A549 (cell line): Measurements from ENCODE around the gene PRKG1. TPM values are rescaled to one million over a fixed set of nuclear protein-coding genes. Genes with fewer than 3 reads are reported as not detected.

Experiments
- ATAC-seq, 2 experiments: fragments of 200-7000 bp in 1 of 2; fragments of >200 bp in 1 of 2; cut with Nextera tagmentation in 1 of 2; cut with Tn5 transposase in 1 of 2; 3 replicates each; pipeline versions ENCODE4 v1.8.0 to v1.9.1; 2018 to 2020; ENCODE audit warnings: mild to moderate bottlenecking in 1 of 2, moderate library complexity in 1 of 2
- CTCF ChIA-PET: fragments of 300-600 bp; sonication (Branson Sonifier 250); formaldehyde crosslinking; extraction: SDS; loops from one replicate; lab custom pipeline; 2021; ENCODE audit warnings: antibody characterized with exemption, inconsistent platforms; lab: Yijun Ruan, JAX
- POLR2A ChIA-PET: fragments of 350-600 bp; formaldehyde crosslinking; extraction: SDS; loops from one replicate; lab custom pipeline; 2021; ENCODE audit warnings: antibody characterized with exemption, inconsistent platforms; lab: Yijun Ruan, JAX
- DNase-seq, 2 experiments: peaks; one replicate each; pipeline versions ENCODE4 v3.0.0 to v3.0.0-alpha.2; 2011 to 2016; ENCODE audit warnings: low read depth in 1 of 2, low spot score in 1 of 2
- FAIRE-seq: peaks from 2 replicates; lab custom pipeline; 2011; peaks lifted over from hg19 to GRCh38; lab: Jason Lieb, UNC
- H3K27ac ChIP-seq, 2 experiments: fragments of >200 bp; sonication (Bioruptor Twin); formaldehyde crosslinking; 3 replicates each; pipeline ENCODE4 v1.5.1; 2016 to 2017
- H3K4me1 ChIP-seq: fragments of >200 bp; sonication (Bioruptor Twin); formaldehyde crosslinking; 3 replicates; pipeline ENCODE4 v1.6.1; 2016
- H3K4me2 ChIP-seq: fragments of >200 bp; sonication (Bioruptor Twin); formaldehyde crosslinking; 3 replicates; pipeline ENCODE4 v1.6.1; 2016
- H3K4me3 ChIP-seq: fragments of >200 bp; sonication (Bioruptor Twin); formaldehyde crosslinking; 3 replicates; pipeline ENCODE4 v1.5.1; 2016
- H3K9me3 ChIP-seq: fragments of >200 bp; sonication (Bioruptor Twin); formaldehyde crosslinking; 3 replicates; pipeline ENCODE4 v1.6.1; 2016
- BHLHE40 ChIP-seq: IDR thresholded peaks from 2 replicates; pipeline ENCODE4 v1.6.1; 2012; ENCODE audit warnings: low read depth, low read length, inconsistent platforms
- CHD4 ChIP-seq: fragments of 200-600 bp; sonication (generic); IDR thresholded peaks from 2 replicates; pipeline ENCODE4 v1.6.1; 2016; ENCODE audit warnings: antibody characterized with exemption, mild to moderate bottlenecking, borderline replicate concordance
- E2F6 ChIP-seq: IDR thresholded peaks from 2 replicates; pipeline ENCODE4 v1.6.1; 2012; ENCODE audit warnings: low read depth, borderline replicate concordance
- ELK1 ChIP-seq: fragments of 150-350 bp; IDR thresholded peaks from 2 replicates; pipeline ENCODE4 v1.6.1; 2014; ENCODE audit warnings: low read depth, mild to moderate bottlenecking, low read length
- ESRRA ChIP-seq: fragments of 150-350 bp; IDR thresholded peaks from 2 replicates; pipeline ENCODE4 v1.6.1; 2014; ENCODE audit warnings: mild to moderate bottlenecking, low read length, borderline replicate concordance
- FOSL2 ChIP-seq, 2 experiments: fragments of 450-650 bp in 1 of 2; fragments of >200 bp in 1 of 2; sonication (Bioruptor Twin) in 1 of 2; formaldehyde crosslinking; IDR thresholded peaks; 2 replicates each; pipeline versions ENCODE4 v1.5.0 to v1.6.1; 2016 to 2020; ENCODE audit warnings: mild to moderate bottlenecking in 1 of 2, moderate library complexity in 1 of 2
- FOXS1 ChIP-seq: fragments of 250-450 bp; sonication (Bioruptor Pico); IDR thresholded peaks from 2 replicates; pipeline ENCODE4 v1.5.0; 2020; ENCODE audit warnings: mild to moderate bottlenecking, moderate library complexity
- GATA3 ChIP-seq: IDR thresholded peaks from 2 replicates; pipeline ENCODE4 v1.6.1; 2012; ENCODE audit warnings: borderline replicate concordance
- HDAC2 ChIP-seq: fragments of 200-600 bp; sonication (generic); IDR thresholded peaks from 2 replicates; pipeline ENCODE4 v1.6.1; 2016
- HES2 ChIP-seq: fragments of >200 bp; sonication (Bioruptor Twin); formaldehyde crosslinking; IDR thresholded peaks from 2 replicates; pipeline ENCODE4 v1.6.1; 2016
- HOXA7 ChIP-seq: fragments of 250-450 bp; sonication (Bioruptor Pico); IDR thresholded peaks from 2 replicates; pipeline ENCODE4 v1.5.0; 2020; ENCODE audit warnings: mild to moderate bottlenecking, moderate library complexity
- HOXB13 ChIP-seq: fragments of 250-450 bp; sonication (Bioruptor Pico); IDR thresholded peaks from 2 replicates; pipeline ENCODE4 v1.5.0; 2020; ENCODE audit warnings: low read depth, mild to moderate bottlenecking, moderate library complexity
- JUNB ChIP-seq: fragments of >200 bp; sonication (Bioruptor Twin); formaldehyde crosslinking; IDR thresholded peaks from 2 replicates; pipeline ENCODE4 v1.6.1; 2016
- MAFK ChIP-seq: fragments of 450-650 bp; IDR thresholded peaks from 2 replicates; pipeline ENCODE4 v1.6.1; 2014; ENCODE audit not compliant: partially characterized antibody
- NPAS2 ChIP-seq: fragments of 250-450 bp; sonication (Bioruptor Pico); IDR thresholded peaks from 2 replicates; pipeline ENCODE4 v1.8.0; 2022; ENCODE audit warnings: mild to moderate bottlenecking, moderate library complexity, borderline replicate concordance
- POLR2A ChIP-seq: IDR thresholded peaks from 2 replicates; pipeline ENCODE4 v1.6.1; 2012; ENCODE audit warnings: mild to moderate bottlenecking, low read length
- RCOR1 ChIP-seq: fragments of 150-350 bp; IDR thresholded peaks from 2 replicates; pipeline ENCODE4 v1.6.1; 2014; ENCODE audit warnings: antibody characterized with exemption, low read length, low read depth
- RFX5 ChIP-seq: fragments of 450-650 bp; IDR thresholded peaks from 2 replicates; pipeline ENCODE4 v1.7.1; 2014; ENCODE audit warnings: antibody characterized with exemption, mild to moderate bottlenecking, moderate library complexity
- RNF2 ChIP-seq: fragments of 200-600 bp; sonication (generic); IDR thresholded peaks from 2 replicates; pipeline ENCODE4 v1.6.1; 2016; ENCODE audit warnings: low read depth, mild to moderate bottlenecking, antibody characterized with exemption, moderate library complexity, borderline replicate concordance
- ZFP36 ChIP-seq: fragments of 450-650 bp; IDR thresholded peaks from 2 replicates; pipeline ENCODE4 v1.6.1; 2014; ENCODE audit warnings: borderline replicate concordance; ENCODE audit not compliant: partially characterized antibody
- ZNF302 ChIP-seq: fragments of 250-450 bp; sonication (Bioruptor Pico); IDR thresholded peaks from 2 replicates; pipeline ENCODE4 v1.9.0; 2021; ENCODE audit warnings: inconsistent platforms, mild to moderate bottlenecking, moderate library complexity
- ZSCAN20 ChIP-seq: fragments of 250-450 bp; sonication (Bioruptor Pico); IDR thresholded peaks from 2 replicates; pipeline ENCODE4 v1.8.0; 2022; ENCODE audit warnings: mild to moderate bottlenecking, moderate library complexity
- WGBS: methylation state at CpG from one replicate; pipeline ENCODE4 v1.1.6; 2017; ENCODE audit errors: missing lambda C conversion rate; 5-methylcytosine and 5-hydroxymethylcytosine counted together
- polyA plus RNA-seq, 4 experiments: library from polyadenylated mRNA; depleted of rRNA in 3 of 4; stranded (reverse); fragments of >200 nt; fragmentation: RNase III in 1 of 4; extraction: RNeasy Plus Mini Kit Qiagen cat#74134 plus additional on column Dnase treatment in 1 of 4; gene quantifications; 2 replicates in 3 of 4; 3 replicates in 1 of 4; pipeline ENCODE4 v1.2.3, GENCODE V29; 2011 to 2017

The PRKG1 gene
- polyA plus RNA-seq, 2 of the 4 experiments (the other 2 are of a cell fraction), result not detected

- H3K4me2 ChIP-seq, result no peak overlapping the region
- DNase-seq (no peak), FAIRE-seq (no peak), ATAC-seq (no peak)
- H3K27ac ChIP-seq, result no peak overlapping the region
- POLR2A ChIA-PET, result no interaction called here
- CTCF ChIA-PET, result interaction anchor here (1.2 kb wide), 1 partner anchor 35 kb away, joined by 3 read pairs; no protein-coding TSS in a partner anchor
- H3K9me3 ChIP-seq, result no peaks in the 10 kb centered on the region
- no peak for TF ChIP-seq NPAS2 (CRISPR knock-in tag)
- TF ChIP-seq ZSCAN20 (CRISPR knock-in tag), result no peak
- TF ChIP-seq POLR2A, result no peak
- TF ChIP-seq JUNB, result no peak
- TF ChIP-seq FOSL2 (IDR thresholded peaks at IDR 0.05), result no peak
- no peak for TF ChIP-seq FOSL2 (CRISPR knock-in tag; IDR thresholded peaks at IDR 0.05)
- no peak for TF ChIP-seq E2F6
- no peak for TF ChIP-seq ESRRA
- H3K4me3 ChIP-seq, result no peak overlapping the region
- 0% methylated on average over 1 of the region's 1 CpG for WGBS
- no peaks in the 10 kb centered on the region for H3K4me1 ChIP-seq
These were observed 427.1 kb downstream of the PRKG1 start for GRCh38 chr10:51501396-51501795.

GRCh38 chr10:51502124-51502523 is 427.8 kb downstream of the PRKG1 start:
- H3K9me3 ChIP-seq, result no peaks in the 10 kb centered on the region
- H3K4me2 ChIP-seq, result no peak overlapping the region
- no peak for DNase-seq
- TF ChIP-seq CHD4 (no peak), HDAC2 (no peak), ESRRA (no peak), FOXS1 (CRISPR knock-in tag) (no peak), ZFP36 (no peak), POLR2A (no peak), RNF2 (no peak)
- TF ChIP-seq, all 56 proteins: peak for 0
- Histone ChIP-seq H3K4me1 (no peaks in the 10 kb centered on the region), H3K27ac (no peak overlapping the region), H3K4me3 (no peak overlapping the region)
- ATAC-seq, result no peak
- CTCF ChIA-PET, result no interaction called here
- POLR2A ChIA-PET, result no interaction called here
- no peak for FAIRE-seq
- 4% methylated on average over 1 of the region's 1 CpG for WGBS

- CTCF ChIA-PET, result no interaction called here
- 3% methylated on average over 1 of the region's 1 CpG for WGBS
- TF ChIP-seq HOXA7 (CRISPR knock-in tag) (no peak), RFX5 (no peak)
- no peak for DNase-seq
- Histone ChIP-seq H3K4me3 (no peak overlapping the region), H3K27ac (no peak overlapping the region), H3K4me1 (no peaks in the 10 kb centered on the region), H3K4me2 (no peak overlapping the region), H3K9me3 (no peaks in the 10 kb centered on the region)
- FAIRE-seq, result no peak
- ATAC-seq, result no peak
- POLR2A ChIA-PET, result no interaction called here
These were observed 429.1 kb downstream of the PRKG1 start for GRCh38 chr10:51503378-51503777.

GRCh38 chr10:51507476-51507875 is 433.2 kb downstream of the PRKG1 start:
- FAIRE-seq (no peak), ATAC-seq (no peak), DNase-seq (no peak)
- CTCF ChIA-PET, result no interaction called here
- POLR2A ChIA-PET, result no interaction called here
- Histone ChIP-seq H3K4me3 (no peak overlapping the region), H3K9me3 (no peaks in the 10 kb centered on the region), H3K4me1 (no peaks in the 10 kb centered on the region), H3K27ac (no peak overlapping the region), H3K4me2 (no peak overlapping the region)
- peak; percentile 84 for TF ChIP-seq MAFK
- no peak for TF ChIP-seq HES2
- no peak for TF ChIP-seq FOXS1 (CRISPR knock-in tag)
- WGBS, result 29% methylated on average over 3 of the region's 3 CpGs

GRCh38 chr10:51508156-51508555 is 433.9 kb downstream of the PRKG1 start:
- DNase-seq, result no peak
- H3K27ac ChIP-seq, result no peak overlapping the region
- ChIA-PET CTCF (no interaction called here), POLR2A (no interaction called here)
- no peak overlapping the region for H3K4me2 ChIP-seq
- 13% methylated on average over 2 of the region's 2 CpGs for WGBS
- H3K4me1 ChIP-seq, result no peaks in the 10 kb centered on the region
- no peak for TF ChIP-seq ZFP36
- TF ChIP-seq HOXB13 (CRISPR knock-in tag), result no peak
- no peak for TF ChIP-seq GATA3
- no peak for TF ChIP-seq RCOR1
- no peak for TF ChIP-seq FOSL2 (IDR thresholded peaks at IDR 0.05)
- TF ChIP-seq FOSL2 (CRISPR knock-in tag; IDR thresholded peaks at IDR 0.05), result no peak
- TF ChIP-seq ZNF302 (CRISPR knock-in tag), result no peak
- no peak for TF ChIP-seq E2F6
- TF ChIP-seq ELK1, result no peak
- no peak for TF ChIP-seq BHLHE40
- FAIRE-seq, result no peak
- H3K4me3 ChIP-seq, result no peak overlapping the region
- no peaks in the 10 kb centered on the region for H3K9me3 ChIP-seq
- no peak for ATAC-seq
